GM12875 (cell line): ENCODE results near the gene S100A2.

Experiments used
- H3K4me3 ChIP-seq: one replicate; pipeline ENCODE4 v1.5.1; 2011; ENCODE audit warnings: low read depth, low read length, control low read depth
- TF ChIP-seq, protein P1 (sequence below): IDR thresholded peaks from 2 replicates; pipeline ENCODE4 v1.5.1; 2011; ENCODE audit warnings: low read depth, mild to moderate bottlenecking, control low read depth, inconsistent platforms, low read length, moderate library complexity, borderline replicate concordance; ENCODE audit not compliant: insufficient read depth

The S100A2 gene

GRCh38 chr1:153612111-153612754 is 46.6 kb upstream of the S100A2 start:
- no peak overlapping the region for H3K4me3 ChIP-seq
- TF ChIP-seq, protein P1, sequence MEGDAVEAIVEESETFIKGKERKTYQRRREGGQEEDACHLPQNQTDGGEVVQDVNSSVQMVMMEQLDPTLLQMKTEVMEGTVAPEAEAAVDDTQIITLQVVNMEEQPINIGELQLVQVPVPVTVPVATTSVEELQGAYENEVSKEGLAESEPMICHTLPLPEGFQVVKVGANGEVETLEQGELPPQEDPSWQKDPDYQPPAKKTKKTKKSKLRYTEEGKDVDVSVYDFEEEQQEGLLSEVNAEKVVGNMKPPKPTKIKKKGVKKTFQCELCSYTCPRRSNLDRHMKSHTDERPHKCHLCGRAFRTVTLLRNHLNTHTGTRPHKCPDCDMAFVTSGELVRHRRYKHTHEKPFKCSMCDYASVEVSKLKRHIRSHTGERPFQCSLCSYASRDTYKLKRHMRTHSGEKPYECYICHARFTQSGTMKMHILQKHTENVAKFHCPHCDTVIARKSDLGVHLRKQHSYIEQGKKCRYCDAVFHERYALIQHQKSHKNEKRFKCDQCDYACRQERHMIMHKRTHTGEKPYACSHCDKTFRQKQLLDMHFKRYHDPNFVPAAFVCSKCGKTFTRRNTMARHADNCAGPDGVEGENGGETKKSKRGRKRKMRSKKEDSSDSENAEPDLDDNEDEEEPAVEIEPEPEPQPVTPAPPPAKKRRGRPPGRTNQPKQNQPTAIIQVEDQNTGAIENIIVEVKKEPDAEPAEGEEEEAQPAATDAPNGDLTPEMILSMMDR, result no peak

- H3K4me3 ChIP-seq, result no peak overlapping the region
- TF ChIP-seq, protein P1, result no peak
Measured at GRCh38 chr1:153611356-153611755, 45.7 kb upstream of the S100A2 start.

DNA sequence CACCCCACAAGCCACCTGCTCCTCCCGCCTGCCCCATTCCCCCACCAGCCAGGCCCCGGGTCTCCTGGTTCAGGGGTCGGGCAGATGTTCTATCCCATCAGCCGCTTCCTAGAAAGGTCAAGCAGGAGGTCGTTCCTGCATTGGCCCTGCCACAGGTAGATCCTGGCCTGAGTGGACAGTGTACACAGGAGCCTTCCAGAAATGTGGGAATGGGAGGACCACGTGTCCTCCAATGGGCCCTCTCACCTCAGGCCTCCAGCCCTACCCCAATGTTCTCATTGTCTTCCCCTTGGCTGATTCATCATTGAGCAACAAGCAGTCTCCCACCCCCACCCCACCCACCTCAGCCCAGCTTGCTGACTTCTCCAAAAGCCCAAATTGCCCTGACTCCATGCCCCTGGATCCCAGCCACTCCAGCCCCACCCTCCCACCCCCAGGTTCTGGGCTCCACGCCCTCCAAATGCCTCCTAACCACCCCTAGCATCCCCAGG is 45.2 kb upstream of the S100A2 start:
- no peak overlapping the region for H3K4me3 ChIP-seq
- TF ChIP-seq, protein P1, result no peak

GRCh38 chr1:153610334-153610733 is 44.7 kb upstream of the S100A2 start:
- H3K4me3 ChIP-seq, result no peak overlapping the region
- TF ChIP-seq, protein P1, result no peak

DNA sequence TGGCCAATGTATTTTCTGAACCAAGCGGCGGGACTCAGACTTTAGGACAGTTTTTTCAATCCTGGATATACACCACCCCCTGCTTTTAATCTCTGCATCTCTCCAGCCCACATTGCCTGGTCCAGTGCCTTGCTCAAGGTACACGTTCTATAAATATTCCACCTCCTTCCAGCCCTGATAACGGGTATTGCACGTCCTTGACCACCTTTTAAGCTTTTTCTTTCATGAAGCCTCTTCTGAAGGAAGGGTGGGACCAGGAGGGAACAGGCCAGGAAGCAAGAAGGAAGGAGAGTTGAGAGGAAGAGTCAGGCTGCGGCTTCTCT is 43.9 kb upstream of the S100A2 start:
- TF ChIP-seq, protein P1, result no peak
- no peak overlapping the region for H3K4me3 ChIP-seq

DNA sequence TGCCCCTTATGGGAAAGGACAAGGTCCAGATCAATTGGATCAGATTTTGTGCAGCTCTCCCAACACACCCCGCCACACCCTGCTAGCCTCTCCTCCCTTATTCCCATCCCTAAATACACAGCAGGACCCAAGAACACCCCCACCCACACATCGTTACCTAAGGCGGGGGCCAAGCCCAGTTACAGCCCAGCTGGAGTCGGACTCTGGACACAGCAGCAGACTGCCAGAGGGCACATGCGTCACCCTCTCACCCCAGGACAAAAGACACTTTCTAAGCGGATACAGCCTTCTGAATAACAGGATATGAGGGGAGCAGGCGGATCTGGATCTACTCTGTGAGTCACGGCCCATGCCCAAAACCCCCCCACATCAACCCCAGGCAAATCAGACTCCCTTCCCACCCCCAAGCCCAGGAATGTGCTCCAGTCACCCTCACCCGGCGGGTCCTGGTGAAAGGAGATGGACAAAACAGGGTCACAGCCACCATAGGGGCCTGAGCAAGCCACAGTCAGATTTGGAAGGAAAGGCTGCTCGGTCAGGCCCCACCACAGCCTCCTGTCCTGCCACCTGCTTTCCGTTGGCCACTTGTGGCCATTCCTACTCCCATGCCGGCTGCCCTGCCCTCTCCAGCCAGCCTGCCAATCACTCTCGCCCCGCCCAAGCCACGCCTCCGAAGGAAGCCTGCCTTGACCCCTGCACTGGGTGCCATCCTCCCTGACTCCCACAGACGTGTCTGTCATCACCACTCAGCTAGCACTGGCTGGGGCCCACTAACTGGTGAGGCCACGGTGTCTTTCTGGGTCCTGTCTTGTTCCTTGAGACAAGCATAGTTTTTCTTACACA is 43.3 kb upstream of the S100A2 start:
- no peak overlapping the region for H3K4me3 ChIP-seq
- TF ChIP-seq, protein P1, result no peak
